HT1080 (cell line): ENCODE data around the gene HMGCLL1. TPM values are rescaled to one million over a fixed set of nuclear protein-coding genes. Genes with fewer than 3 reads are reported as not detected.

ENCODE experiments used
- DNase-seq: peaks from one replicate; pipeline ENCODE4 v3.0.0-alpha.2; 2015; ENCODE audit warnings: low read depth
- total RNA-seq: library from RNA; depleted of rRNA; stranded (reverse); fragments of >200 nt; shearing (Covaris generic); gene quantifications from 2 replicates; pipeline ENCODE4 v1.2.3, GENCODE V29; 2014

HMGCLL1 gene
- total RNA-seq, 1 experiment from 2014 or later = not detected

GRCh38 chr6:55536391-55536956, 42.5 kb downstream of the HMGCLL1 start:
- no peak for DNase-seq

- no peak for DNase-seq
Measured at GRCh38 chr6:55531496-55531895, 47.5 kb downstream of the HMGCLL1 start.

- no peak for DNase-seq
Measured at GRCh38 chr6:55530931-55531330, 48.1 kb downstream of the HMGCLL1 start.

- DNase-seq = peak; percentile 39
Measured at GRCh38 chr6:55528624-55529023, 50.4 kb downstream of the HMGCLL1 start.

- no peak for DNase-seq
Measured at GRCh38 chr6:55524441-55524840, 54.6 kb downstream of the HMGCLL1 start.

- no peak for DNase-seq
Measured at GRCh38 chr6:55518529-55519060, 60.4 kb downstream of the HMGCLL1 start.

GRCh38 chr6:55516736-55517135, 62.3 kb downstream of the HMGCLL1 start:
- no peak for DNase-seq

GRCh38 chr6:55512904-55513303, 66.1 kb downstream of the HMGCLL1 start:
- no peak for DNase-seq

- DNase-seq = no peak
Measured at GRCh38 chr6:55511122-55511800, 67.7 kb downstream of the HMGCLL1 start.

- no peak for DNase-seq
Measured at GRCh38 chr6:55499591-55499990, 79.4 kb downstream of the HMGCLL1 start.

- DNase-seq = no peak
Measured at GRCh38 chr6:55497694-55498093, 81.3 kb downstream of the HMGCLL1 start.

GRCh38 chr6:55496201-55496600, 82.8 kb downstream of the HMGCLL1 start:
- DNase-seq = no peak

- no peak for DNase-seq
Measured at GRCh38 chr6:55495277-55495676, 83.7 kb downstream of the HMGCLL1 start.

GRCh38 chr6:55494411-55494810, 84.6 kb downstream of the HMGCLL1 start:
- DNase-seq = no peak

GRCh38 chr6:55492259-55492658, 86.7 kb downstream of the HMGCLL1 start:
- DNase-seq = no peak

GRCh38 chr6:55490871-55491270, 88.1 kb downstream of the HMGCLL1 start:
- no peak for DNase-seq

- peak; percentile 25 for DNase-seq
Measured at GRCh38 chr6:55474382-55474781, 104.6 kb downstream of the HMGCLL1 start.

GRCh38 chr6:55473722-55474121, 105.3 kb downstream of the HMGCLL1 start:
- no peak for DNase-seq

- no peak for DNase-seq
Measured at GRCh38 chr6:55469951-55470366, 109.0 kb downstream of the HMGCLL1 start.

- no peak for DNase-seq
Measured at GRCh38 chr6:55456016-55456415, 123.0 kb downstream of the HMGCLL1 start.

GRCh38 chr6:55450005-55450404, 129.0 kb downstream of the HMGCLL1 start:
- DNase-seq = peak; percentile 11

GRCh38 chr6:55449225-55449624, 129.8 kb downstream of the HMGCLL1 start:
- DNase-seq = peak; percentile 23

GRCh38 chr6:55448451-55448850, 130.5 kb downstream of the HMGCLL1 start:
- DNase-seq = no peak
